Choroid plexus epithelial cell (primary cell): Measurements from ENCODE around the gene RPL32.
"Not testable (repeated sequence)": the region's sequence is repeated elsewhere in the genome, so short reads cannot be mapped to it uniquely, and the experiment has no call there.

Experiments
- DNase-seq: peaks from one replicate; pipeline ENCODE4 v3.0.0-alpha.2; 2010; ENCODE audit warnings: low read depth
- H3K4me3 ChIP-seq: 2 replicates; pipeline ENCODE4 v1.5.1; 2011; ENCODE audit warnings: low read depth, mild to moderate bottlenecking, control low read depth, low read length, moderate library complexity
- TF ChIP-seq, protein P1 (sequence below): conservative IDR thresholded peaks from 2 replicates; pipeline ENCODE4 v1.5.1; 2011; ENCODE audit warnings: low read depth, mild to moderate bottlenecking, control low read depth, inconsistent platforms, low read length, moderate library complexity

Gene RPL32

DNA sequence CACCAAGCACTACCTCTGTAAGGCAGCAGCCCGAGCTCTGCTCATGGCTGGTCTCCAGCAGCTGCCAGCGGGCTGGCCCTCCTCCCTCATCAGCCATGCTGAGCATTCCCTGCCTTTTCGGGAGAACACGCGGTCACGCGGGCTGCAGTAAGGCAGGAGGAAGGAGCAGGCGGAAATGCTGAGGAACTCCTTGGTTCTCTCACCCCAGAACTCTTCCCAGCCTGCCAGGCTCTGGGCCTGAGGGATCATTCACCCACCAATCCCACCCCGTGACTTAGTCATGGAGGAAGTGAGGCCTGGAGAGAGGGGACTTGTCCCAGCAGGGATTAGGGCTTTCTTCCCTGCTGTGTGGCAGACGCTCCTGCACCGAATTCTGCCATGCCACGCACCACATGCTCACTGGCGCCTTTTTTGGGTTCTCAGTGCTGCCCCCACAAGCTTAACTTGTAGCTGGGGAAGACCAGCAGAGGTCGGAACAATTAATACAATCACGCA, 42.9 kb upstream of the RPL32 start:
- DNase-seq, result no peak
- TF ChIP-seq, protein P1, sequence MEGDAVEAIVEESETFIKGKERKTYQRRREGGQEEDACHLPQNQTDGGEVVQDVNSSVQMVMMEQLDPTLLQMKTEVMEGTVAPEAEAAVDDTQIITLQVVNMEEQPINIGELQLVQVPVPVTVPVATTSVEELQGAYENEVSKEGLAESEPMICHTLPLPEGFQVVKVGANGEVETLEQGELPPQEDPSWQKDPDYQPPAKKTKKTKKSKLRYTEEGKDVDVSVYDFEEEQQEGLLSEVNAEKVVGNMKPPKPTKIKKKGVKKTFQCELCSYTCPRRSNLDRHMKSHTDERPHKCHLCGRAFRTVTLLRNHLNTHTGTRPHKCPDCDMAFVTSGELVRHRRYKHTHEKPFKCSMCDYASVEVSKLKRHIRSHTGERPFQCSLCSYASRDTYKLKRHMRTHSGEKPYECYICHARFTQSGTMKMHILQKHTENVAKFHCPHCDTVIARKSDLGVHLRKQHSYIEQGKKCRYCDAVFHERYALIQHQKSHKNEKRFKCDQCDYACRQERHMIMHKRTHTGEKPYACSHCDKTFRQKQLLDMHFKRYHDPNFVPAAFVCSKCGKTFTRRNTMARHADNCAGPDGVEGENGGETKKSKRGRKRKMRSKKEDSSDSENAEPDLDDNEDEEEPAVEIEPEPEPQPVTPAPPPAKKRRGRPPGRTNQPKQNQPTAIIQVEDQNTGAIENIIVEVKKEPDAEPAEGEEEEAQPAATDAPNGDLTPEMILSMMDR, result no peak
- H3K4me3 ChIP-seq, result no peak overlapping the region

- TF ChIP-seq, protein P1, result no peak
- no peak overlapping the region for H3K4me3 ChIP-seq
- no peak for DNase-seq
Observed at GRCh38 chr3:12882336-12883310, 41.3 kb upstream of the RPL32 start.

- DNase-seq, H3K4me3 ChIP-seq: not testable (repeated sequence)
Observed at GRCh38 chr3:12881858-12882257, 40.5 kb upstream of the RPL32 start.

- H3K4me3 ChIP-seq, result no peak overlapping the region
- TF ChIP-seq, protein P1, result no peak
- DNase-seq, result no peak
Observed at GRCh38 chr3:12879191-12879815, 37.9 kb upstream of the RPL32 start.

GRCh38 chr3:12878758-12879157, 37.4 kb upstream of the RPL32 start:
- H3K4me3 ChIP-seq, DNase-seq: not testable (repeated sequence)

DNA sequence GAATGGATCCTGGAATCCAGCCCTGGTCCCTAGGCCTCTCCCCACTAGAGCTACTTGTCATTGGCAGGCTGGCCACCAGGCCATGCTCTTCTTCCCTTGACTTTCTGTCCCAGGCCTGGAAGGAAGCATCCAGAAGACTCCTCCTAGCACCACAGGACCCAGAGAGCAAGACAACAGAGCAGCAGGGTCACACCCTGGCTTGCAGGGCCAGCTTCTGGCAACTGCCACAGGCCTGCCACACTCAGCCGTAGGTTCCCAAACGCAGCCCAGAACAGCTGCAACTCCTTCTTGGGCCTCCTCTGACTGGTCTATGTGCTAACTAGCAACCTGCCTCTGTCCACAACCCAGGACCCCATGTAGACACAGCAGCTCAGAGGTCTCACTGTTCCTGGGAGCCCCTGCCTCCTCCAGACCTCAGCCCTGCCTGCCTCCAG, 36.8 kb upstream of the RPL32 start:
- TF ChIP-seq, protein P1, result no peak
- no peak for DNase-seq
- no peak overlapping the region for H3K4me3 ChIP-seq

DNA sequence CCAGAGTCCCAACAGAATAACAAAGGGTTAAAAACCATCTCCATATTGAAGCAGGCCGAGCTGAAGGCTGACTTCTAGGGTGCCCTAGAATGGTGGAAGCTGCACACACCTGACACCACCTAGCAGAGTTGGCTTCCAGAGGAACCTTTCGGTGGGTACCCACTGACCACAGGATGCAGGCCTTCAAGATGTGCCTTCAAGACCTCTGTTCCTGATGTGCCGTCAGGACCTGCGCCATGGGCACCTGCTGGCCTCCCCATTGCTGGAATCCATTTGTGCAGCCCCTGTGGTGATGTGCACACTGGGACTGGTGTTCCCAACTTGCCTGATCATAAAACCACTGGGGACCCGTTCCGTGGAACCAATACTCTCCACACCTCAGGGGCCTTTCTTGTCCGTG, 35.7 kb upstream of the RPL32 start:
- H3K4me3 ChIP-seq, result no peak overlapping the region
- TF ChIP-seq, protein P1, result no peak
- no peak for DNase-seq
